GM18907 (cell line): ENCODE data around the gene DUOXA1.

Experiments used
- ATAC-seq: cut with Tn5 transposase; IDR thresholded peaks from one replicate; pipeline ENCODE4 v1.9.1; 2021; ENCODE audit warnings: mild to moderate bottlenecking, moderate library complexity; ENCODE audit not compliant: unreplicated experiment

DUOXA1 gene

DNA sequence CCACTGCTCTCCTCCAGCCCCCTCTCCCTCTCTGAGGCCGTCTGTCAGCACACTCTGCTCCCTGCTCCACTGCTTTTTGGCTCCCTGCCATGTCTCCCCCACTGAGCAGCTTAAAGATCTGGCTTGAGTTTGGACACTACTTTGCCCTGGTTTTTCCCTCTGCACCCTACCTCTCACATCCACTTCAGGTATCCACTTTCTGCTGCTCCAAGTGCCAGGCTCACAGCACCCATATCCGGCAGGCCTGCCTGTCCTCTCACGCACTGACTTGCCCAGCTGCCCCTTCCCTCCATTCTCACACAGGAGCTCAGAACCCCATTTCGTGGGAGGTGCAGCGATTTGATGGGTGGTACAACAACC lies 3.9 kb upstream of the DUOXA1 start:
- no peak for ATAC-seq

DNA sequence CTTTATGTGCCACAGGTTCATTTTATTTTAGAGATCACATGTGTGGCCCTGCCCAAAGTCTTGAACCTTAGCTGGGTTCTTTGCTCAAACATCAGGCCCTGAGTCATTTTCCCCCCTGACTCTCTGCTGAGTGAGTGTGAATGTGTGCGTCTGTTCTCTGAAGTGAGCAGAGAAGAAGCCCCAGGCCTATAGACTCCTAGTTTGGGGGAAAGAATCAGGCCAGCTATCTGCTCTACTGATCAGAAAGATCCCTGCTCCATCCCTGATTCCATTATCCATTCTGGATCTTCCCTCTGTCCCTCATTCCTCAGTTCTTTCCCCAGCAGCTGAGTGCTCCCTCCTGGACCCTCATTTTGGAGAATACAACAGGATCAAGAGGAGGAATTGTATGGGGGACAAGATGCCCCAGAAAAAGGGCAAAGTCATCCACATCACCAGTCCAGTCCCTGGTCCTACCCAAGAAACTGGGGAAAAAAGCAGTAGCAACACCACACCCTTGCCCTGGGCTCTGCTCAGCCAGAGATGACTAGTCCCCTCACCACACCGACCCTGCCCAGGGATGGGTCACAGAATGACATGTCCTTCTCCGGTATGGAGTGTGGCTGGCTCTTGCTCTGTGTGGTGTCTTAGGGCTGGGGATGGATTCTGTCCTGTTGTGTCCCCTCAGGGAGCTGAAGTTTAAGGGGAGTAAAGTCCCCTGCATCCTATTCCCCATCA lies 3.3 kb upstream of the DUOXA1 start:
- ATAC-seq, result no peak

DNA sequence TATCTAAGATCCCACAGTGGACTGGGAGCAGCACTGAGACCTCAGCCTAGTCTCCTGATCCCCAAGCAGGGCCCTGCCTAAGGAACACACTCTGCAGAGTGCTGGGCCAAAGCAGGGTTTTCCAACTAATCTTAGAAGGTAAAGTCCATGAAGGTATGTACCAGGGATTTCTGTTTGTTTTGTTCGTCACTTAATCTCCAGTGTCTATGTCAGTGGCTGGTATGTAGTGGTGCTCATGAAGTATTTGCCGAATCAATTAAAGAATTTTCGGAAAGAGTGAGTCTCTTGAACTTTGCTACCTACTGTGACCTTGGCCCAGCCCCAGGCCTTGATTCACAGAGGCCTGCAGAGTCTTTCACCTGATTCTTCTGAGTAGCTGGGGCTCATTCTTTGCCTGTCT lies 1.8 kb upstream of the DUOXA1 start:
- no peak for ATAC-seq

DNA sequence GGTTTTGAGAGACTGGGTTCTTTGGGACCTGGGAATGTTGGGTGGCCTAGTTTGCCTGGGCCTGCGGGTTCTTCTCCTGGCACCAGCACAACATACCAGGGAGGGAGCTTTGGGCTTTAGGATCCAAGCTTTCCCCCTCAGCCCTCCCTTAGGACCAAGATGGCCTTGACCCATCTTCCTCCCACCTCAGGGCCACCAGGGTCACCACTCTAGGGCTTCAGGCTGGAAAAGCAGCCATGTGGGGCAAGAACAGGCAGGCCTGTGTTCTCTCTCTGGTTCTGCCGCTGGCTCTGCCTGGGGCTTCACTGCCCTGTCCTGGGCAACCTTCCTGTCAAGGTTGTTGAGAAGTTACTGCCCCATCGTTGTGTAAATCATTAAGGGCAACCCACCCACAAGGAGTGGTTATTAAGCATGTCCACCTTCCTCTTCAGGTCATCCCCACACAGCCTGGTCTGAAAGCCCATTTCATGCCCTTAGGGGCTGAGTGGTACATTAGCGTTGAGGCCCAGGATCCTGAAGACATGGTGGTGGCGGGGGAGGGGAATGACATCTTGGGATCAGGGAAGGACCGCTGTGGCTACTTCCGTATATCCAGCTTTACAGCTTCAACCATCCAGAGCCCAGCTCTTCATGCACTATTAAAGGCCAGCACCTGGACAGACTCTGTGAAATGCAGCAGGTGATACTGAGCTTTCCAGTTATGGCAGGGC lies 767 bp upstream of the DUOXA1 start:
- no peak for ATAC-seq

DNA sequence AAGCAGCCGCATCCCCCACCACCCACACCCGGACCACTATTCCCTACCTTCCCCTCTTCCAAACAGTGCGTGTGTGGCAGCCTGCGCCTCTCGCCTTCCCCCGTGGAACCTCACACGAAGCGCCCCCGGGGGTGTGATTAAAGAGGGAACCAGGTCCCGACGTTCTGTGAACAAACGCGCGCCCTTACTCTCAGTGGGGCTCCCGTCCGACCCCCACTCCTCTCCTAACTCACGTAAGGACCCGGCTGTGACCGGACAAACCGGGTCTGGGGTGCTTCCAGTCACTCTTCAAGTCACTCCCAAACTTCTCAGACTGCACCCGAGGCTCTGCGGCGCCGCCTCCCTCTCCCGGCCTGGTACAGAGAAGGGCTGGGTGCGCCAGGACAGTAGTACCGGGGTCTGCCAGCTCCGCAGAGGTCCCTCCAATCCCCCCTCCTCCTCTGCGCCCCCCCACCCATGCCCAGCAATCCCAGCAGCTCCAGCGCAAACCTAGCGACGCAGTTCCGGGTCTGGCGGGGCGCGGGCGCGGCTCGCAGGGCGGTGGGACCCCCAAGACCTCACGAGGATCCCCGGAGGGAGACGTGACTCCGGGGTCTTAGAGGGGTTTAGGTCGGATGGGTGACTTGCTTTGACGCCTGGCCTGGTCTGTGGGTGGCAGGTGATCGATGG lies 574 bp downstream of the DUOXA1 start:
- no peak for ATAC-seq

DNA sequence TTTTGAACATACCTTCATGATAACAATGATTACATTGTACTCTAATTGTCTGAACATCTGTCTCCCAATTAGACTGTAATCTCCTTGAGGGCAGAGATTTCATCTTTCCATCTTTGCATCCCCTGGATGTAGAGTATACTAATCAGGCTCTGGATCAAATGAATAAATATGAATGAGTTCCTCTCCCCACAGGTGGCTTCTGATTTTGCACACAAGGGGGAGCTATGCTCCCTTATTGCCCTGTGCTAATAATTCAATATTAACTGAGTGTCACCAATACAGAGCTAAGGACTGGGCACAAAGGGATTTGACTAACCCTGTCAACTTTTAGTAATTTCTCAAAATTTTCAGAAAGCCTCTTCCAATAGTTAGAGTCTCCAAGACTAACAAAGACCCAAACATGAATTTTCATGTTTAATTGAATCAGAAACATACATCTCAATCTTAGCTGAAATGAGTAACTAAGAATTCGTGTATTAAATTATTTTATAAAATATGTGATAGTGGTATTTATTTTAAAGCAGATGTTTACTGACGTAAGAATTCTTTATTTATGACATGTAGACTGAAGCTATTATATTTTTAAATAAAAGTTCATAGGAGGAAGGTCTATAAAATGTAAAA lies 3.0 kb downstream of the DUOXA1 start:
- no peak for ATAC-seq

DNA sequence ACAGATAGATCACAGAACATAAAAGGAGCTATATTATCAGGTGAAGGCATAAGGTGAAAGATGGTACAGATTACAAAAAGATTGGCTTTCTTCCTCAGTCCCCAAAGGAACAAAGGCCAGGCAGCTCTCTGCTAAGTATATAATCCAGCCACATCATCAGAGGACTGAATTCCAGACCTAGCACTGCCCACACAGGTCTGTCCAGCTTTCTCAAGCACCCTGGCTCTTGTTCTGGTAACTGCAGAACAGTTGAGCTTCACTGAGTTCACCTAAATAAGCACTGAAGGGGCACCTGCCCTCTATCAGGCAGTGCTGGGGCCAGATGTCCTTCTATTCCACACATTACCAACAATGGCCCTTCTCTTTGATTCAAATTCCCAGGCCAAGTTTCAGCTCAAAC lies 6.3 kb downstream of the DUOXA1 start:
- no peak for ATAC-seq

DNA sequence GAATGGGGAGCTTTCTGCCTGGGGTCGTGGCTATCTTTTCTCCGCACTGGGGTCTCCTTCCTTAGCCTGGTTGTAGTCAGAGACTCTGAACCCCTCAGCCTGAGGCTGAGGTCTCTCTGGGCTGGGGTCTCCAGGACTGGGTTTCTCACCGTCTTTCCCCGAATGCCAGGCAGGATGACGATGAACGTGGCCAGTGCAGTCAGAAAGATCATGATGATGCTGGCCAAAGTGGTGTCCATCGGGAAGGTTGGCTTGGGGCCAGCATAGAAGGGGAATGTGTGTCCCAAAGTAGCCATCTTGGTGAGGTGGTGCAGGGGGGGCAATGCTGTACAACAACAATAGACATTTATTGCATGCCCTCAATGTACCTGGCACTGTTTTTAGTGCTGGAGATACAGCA lies 7.0 kb downstream of the DUOXA1 start:
- ATAC-seq, result no peak

DNA sequence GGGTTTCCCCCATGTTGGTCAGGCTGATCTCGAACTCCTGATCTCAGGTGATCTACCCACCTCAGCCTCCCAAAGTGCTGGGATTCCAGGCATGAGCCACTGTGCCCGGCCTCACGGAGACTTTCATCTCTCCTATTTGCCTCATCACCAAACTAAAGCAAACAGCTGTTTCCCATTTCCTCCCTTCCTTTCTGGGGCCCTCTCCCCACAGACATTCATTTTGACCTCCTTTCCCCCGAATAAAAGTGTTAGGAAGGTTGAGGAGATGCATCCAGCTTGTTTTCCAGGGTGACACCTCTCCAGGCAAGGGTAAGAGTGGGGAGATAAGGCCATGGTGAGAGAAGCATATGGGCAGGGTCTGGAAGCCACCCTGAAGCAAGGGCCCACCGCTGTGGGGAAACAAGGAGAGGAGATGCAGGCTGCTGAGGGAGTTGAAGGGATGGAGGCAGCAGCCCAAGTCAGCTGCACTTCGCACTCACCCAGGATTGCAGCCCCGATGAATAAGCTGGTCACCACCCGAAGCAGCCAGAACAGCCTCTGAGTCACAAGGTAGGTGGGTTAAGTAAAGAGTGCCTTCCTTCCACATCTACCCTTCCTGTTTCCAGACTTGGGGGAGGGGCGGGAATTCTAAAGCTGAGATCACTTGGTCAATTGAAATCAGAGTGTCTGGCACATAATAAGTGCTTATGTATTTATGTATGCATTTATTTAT lies 7.8 kb downstream of the DUOXA1 start:
- ATAC-seq, result no peak

DNA sequence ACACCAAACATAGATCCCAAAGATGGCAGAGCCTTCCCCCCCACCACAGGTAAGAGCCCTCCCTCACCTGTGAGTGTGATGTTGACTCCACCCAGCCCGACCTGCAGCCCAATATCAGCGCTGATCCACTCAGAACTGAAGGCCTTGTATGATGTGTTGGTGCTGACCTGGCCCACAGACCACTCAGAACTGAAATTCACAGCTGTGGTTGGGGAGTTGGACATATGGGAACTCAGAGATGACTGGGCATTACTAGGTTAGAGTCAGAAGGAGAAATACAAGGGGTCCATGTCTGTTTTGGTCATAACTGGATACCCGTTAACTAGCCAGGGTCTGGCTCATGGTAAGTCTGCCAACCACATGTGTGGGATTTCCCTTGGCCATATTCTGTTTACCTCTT lies 8.7 kb downstream of the DUOXA1 start:
- ATAC-seq, result no peak

DNA sequence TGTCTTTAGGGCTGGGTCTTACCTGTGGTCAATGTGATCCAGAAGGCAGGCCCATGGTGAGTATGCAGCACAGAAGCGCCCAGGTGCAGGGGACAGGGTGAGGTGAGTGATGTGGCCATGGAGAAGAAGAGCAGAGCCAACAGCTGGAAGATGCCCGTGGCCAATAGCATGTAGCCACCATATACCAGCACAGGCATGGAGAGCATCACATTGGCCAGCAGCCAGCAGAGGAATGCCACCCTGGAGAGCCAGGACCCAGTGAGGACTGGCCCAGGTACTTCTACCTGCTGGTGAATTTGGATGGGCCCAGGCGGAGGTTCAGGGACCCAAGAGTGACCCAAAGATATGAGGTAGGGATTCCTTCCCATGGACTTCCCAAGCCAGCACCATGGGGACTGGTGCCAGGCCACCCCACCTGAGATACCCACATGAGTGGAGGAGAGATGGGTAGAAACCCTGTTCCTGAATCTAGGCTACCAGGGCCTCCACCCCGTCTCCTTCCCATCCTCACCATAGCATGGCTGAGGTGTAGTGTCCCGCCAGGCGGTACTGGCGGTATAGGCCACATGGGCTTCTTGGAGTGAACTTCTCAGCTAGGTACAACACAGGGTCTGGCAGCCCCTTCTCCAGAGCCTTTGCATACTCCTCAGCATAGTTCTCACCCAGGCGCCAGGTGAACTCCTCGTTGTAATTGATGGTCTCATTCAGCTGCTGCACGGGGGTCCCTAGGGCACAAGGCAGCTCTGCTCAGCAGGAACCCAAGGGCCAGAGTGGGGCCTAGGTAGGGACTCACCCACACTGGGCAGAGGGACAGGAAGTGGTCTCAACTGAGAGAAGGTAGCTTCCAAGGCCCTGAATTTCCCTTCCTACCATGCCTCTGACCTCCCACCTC lies 9.4 kb downstream of the DUOXA1 start:
- ATAC-seq, result no peak

DNA sequence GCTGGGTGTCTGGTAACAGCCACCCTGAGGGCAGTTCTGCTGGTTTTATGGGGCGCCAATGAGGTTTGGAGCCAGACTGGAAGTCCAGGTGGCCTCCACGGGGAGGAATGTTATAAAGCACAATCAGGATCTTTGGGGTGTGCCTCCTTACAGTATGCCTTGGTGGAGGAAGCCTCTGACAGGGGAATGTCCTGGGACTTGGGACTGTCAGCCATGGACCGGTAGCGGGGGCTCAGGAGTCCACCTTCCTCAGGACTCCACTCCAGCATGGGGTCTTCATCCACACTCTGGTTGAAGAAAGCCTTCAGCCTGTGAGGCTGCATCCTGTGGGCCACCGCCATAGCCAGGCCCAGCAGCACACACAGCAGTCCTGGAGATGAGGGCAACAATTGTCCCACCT lies 10.7 kb downstream of the DUOXA1 start:
- no peak for ATAC-seq

DNA sequence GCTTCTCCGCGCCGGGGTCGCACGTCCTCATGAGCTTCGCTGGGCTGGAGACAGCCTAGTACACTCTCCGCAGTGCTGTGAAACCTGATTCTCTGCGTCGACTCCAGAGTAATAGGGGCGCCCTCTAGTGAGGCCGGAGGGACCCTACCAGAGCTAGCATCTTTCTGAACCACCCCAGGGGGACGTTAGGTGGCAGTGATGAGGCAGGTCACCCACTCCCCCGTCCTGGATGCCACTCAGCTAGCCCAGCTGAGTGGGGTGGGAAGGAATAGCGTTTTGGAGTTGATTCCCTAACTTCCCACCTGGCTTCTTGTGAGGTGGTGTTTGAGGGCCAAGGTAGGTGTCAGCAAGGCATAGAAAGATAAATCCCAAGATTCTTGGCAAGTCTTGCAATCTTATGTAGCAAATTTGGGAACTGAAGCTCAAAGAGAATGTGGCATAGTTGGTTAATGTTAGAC lies 11.5 kb downstream of the DUOXA1 start:
- ATAC-seq, result peak; percentile 93

DNA sequence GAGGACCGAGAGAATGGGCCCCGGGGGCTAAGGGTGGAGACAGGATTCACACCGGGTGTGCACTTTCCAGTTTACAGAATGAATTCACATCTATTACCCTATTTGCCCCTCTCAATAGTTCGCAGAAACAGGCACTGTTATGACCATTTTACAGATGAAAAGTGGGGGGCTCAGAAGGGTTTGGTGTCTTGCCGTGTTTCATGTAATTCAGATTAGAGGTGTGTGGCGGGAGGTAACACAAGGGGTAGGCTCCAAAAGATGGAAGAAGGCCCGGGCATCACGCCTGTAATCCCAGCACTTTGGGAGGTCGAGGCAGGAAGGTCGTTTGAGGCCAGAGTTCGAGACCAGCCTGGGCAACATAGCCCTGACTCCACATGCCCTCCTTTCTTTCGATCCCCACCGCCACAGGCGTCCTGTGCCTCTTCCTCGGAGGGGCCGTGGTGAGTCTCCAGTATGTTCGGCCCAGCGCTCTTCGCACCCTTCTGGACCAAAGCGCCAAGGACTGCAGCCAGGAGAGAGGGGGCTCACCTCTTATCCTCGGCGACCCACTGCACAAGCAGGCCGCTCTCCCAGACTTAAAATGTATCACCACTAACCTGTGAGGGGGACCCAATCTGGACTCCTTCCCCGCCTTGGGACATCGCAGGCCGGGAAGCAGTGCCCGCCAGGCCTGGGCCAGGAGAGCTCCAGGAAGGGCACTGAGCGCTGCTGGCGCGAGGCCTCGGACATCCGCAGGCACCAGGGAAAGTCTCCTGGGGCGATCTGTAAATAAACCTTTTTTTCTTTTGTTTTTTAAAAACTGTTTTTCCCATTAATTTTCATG lies 12.2 kb downstream of the DUOXA1 start:
- peak; percentile 4 for ATAC-seq

DNA sequence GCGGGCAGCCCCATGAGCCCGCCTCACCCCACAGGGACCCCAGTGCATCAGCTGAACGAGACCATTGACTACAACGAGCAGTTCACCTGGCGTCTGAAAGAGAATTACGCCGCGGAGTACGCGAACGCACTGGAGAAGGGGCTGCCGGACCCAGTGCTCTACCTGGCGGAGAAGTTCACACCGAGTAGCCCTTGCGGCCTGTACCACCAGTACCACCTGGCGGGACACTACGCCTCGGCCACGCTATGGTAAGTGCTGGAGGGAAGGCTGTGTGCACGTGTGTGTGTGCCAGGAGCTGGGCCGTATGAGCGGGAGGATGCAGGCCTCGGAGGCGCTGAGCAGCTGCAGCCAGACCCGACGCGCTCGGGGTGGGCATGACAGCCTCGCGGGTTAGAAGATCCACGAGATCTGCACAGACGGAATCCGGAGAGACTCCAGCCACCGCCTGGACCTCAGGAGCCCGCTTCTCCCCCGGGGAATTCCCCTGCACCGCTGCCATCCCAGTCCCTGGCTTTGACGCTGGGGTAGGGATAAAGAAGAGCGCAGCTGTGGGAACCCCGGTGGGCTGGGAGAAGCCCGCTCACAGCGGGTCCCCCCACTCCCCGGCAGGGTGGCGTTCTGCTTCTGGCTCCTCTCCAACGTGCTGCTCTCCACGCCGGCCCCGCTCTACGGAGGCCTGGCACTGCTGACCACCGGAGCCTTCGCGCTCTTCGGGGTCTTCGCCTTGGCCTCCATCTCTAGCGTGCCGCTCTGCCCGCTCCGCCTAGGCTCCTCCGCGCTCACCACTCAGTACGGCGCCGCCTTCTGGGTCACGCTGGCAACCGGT lies 13.0 kb downstream of the DUOXA1 start:
- no peak for ATAC-seq

DNA sequence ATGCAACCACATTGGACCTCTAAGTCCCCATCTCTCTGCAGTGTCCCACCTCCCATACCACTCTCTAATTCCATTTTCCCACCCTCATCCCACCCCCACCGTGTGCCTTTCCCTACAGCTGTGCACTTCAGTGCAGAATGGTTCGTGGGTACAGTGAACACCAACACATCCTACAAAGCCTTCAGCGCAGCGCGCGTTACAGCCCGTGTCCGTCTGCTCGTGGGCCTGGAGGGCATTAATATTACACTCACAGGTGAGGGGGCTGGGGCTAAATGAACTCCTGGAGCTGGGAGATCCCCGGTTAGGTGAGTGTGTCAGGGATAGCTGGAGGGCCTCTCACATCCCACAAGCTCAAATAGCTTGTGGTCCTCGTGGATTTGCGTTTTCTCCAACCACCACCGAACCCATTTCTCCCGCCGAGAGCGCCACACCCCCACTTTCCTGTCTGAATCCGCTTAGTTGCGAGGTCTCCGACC lies 13.6 kb downstream of the DUOXA1 start:
- no peak for ATAC-seq

DNA sequence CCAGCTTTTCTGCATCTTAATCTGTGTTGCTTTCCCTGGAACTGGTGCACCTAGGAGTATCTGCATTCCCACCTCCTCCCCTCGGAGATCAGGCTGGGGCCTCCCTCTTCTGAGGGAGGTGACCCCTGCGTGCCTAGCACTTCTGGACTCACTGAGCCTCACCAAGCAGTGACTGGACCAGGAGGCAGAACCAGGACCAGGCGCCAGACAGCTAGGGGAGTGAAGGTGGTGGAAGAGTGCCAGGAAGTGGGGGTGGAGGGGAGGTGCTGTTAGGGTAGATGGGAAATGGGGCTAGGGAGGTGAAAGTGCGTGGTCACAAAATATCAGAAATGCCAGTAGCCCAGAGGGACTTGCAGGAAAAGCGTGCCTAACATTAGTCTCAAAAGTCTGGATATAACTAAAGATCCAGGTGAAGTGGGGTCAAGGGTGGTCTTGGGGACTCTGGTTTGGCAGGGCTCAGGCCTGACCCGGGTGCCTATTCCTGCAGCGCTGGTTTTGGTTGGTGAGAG lies 14.3 kb downstream of the DUOXA1 start:
- no peak for ATAC-seq

DNA sequence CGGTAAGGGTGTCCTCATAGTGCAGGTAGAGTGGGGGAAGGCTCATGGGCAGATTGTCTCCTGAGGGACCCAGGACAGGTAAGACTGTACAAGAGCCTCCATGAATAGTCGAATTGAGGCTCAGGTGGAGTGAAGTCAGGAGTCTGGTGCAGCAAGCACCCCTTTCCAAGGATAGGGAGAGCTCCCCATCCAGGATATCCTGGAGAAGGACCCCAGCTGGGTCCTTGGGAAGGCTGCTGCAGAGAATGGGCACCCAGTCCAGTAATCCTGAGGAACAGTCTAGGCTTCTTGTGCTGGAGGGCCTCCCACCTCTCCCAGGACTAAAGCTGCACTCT lies 15.0 kb downstream of the DUOXA1 start:
- no peak for ATAC-seq
